Left ventricle myocardium superior (tissue), 1 donor: ENCODE data around the gene KCNN2. TPM values are rescaled to one million over a fixed set of nuclear protein-coding genes. Genes with fewer than 3 reads are reported as not detected.
"Not testable (repeated sequence)": the region's sequence is repeated elsewhere in the genome, so short reads cannot be mapped to it uniquely, and the experiment has no call there.

Experiments
- ATAC-seq: fragments of 200-7000 bp; cut with Tn5 transposase; one replicate; pipeline ENCODE4 v1.9.1; 2020; ENCODE audit warnings: mild to moderate bottlenecking, moderate library complexity
- DNase-seq: peaks from one replicate; pipeline ENCODE4 v3.0.0-alpha.2; 2020
- intact Hi-C: fragments of 100-400 bp; cut with micrococcal nuclease; formaldehyde crosslinking; loops from one replicate; pipeline ENCODE4 v1.11.0; 2022
- total RNA-seq: library from RNA; stranded (reverse); fragmentation: NEBNext Ultra II Directional; extraction: Animal tissue kit (Norgen Biotek cat#: 25700); gene quantifications from one replicate; pipeline ENCODE4 v1.2.1, GENCODE V29; 2021
- donor health status: DM: no; HTN: yes; CAD: no; lungs with severe emphysema.

KCNN2 gene
- total RNA-seq, 1 donor from 2014 or later: 10.5 TPM

GRCh38 chr5:114415760-114416159 lies 53.9 kb downstream of the KCNN2 start:
- intact Hi-C loops: no loop called here
- ATAC-seq (no peak), DNase-seq (no peak)

GRCh38 chr5:114416254-114416653 lies 54.4 kb downstream of the KCNN2 start:
- DNase-seq (no peak), ATAC-seq (no peak)
- intact Hi-C loops: no loop called here

GRCh38 chr5:114417519-114417918 lies 55.6 kb downstream of the KCNN2 start:
- no peak for DNase-seq

GRCh38 chr5:114418176-114419066 lies 56.6 kb downstream of the KCNN2 start:
- intact Hi-C loops: no loop called here
- DNase-seq: no peak
- ATAC-seq: no peak

More at GRCh38 chr5:114417519-114417918, 55.6 kb downstream of the KCNN2 start:
- ATAC-seq: no peak
- intact Hi-C loops: no loop called here

GRCh38 chr5:114419067-114419388 lies 57.2 kb downstream of the KCNN2 start:
- ATAC-seq: no peak
- intact Hi-C loops: no loop called here
- no peak for DNase-seq

GRCh38 chr5:114419959-114420358 lies 58.1 kb downstream of the KCNN2 start:
- ATAC-seq (no peak), DNase-seq (no peak)
- intact Hi-C loops: no loop called here

GRCh38 chr5:114427204-114427603 lies 65.3 kb downstream of the KCNN2 start:
- intact Hi-C loops: no loop called here
- ATAC-seq: no peak

GRCh38 chr5:114430532-114430931 lies 68.7 kb downstream of the KCNN2 start:
- intact Hi-C loops: no loop called here
- DNase-seq (no peak), ATAC-seq (no peak)

More at GRCh38 chr5:114427204-114427603, 65.3 kb downstream of the KCNN2 start:
- DNase-seq: no peak

- ATAC-seq, intact Hi-C loops, DNase-seq: not testable (repeated sequence)
Observed at GRCh38 chr5:114432684-114433083, 70.8 kb downstream of the KCNN2 start.

- ATAC-seq (no peak), DNase-seq (no peak)
- intact Hi-C loops: no loop called here
Observed at GRCh38 chr5:114434396-114435219, 72.7 kb downstream of the KCNN2 start.

GRCh38 chr5:114435220-114435481 lies 73.3 kb downstream of the KCNN2 start:
- ATAC-seq (no peak), DNase-seq (no peak)
- intact Hi-C loops: no loop called here

GRCh38 chr5:114435885-114436299 lies 74.0 kb downstream of the KCNN2 start:
- intact Hi-C loops: no loop called here
- ATAC-seq (no peak), DNase-seq (no peak)

GRCh38 chr5:114437936-114438335 lies 76.1 kb downstream of the KCNN2 start:
- intact Hi-C loops: no loop called here
- ATAC-seq (no peak), DNase-seq (no peak)

GRCh38 chr5:114438471-114438870 lies 76.6 kb downstream of the KCNN2 start:
- ATAC-seq: no peak
- intact Hi-C loops: no loop called here
- no peak for DNase-seq

GRCh38 chr5:114447084-114447773 lies 85.4 kb downstream of the KCNN2 start:
- intact Hi-C loops: loop anchor here (10.0 kb wide), 2 partner anchors 432 to 762 kb away; no protein-coding TSS in a partner anchor
- ATAC-seq: no peak
- DNase-seq: no peak

GRCh38 chr5:114448481-114448880 lies 86.6 kb downstream of the KCNN2 start:
- no peak for DNase-seq
- ATAC-seq: no peak
- intact Hi-C loops: loop anchor here (10.0 kb wide), 2 partner anchors 434 to 764 kb away; no protein-coding TSS in a partner anchor

GRCh38 chr5:114449860-114450421 lies 88.1 kb downstream of the KCNN2 start:
- DNase-seq (peak; percentile 81), ATAC-seq (peak; percentile 99)
- intact Hi-C loops: loop anchor here (10.0 kb wide), 3 partner anchors 345 to 765 kb away; no protein-coding TSS in a partner anchor

GRCh38 chr5:114450437-114450836 lies 88.6 kb downstream of the KCNN2 start:
- intact Hi-C loops: loop anchor here (10.0 kb wide), 1 partner anchor 346 kb away; no protein-coding TSS in a partner anchor
- ATAC-seq: peak; percentile 57
- no peak for DNase-seq

GRCh38 chr5:114458726-114459125 lies 96.9 kb downstream of the KCNN2 start:
- intact Hi-C loops: loop anchor here (10.0 kb wide), 1 partner anchor 354 kb away; no protein-coding TSS in a partner anchor
- no peak for DNase-seq
- ATAC-seq: no peak
